ENCODE results near the gene NUDT3.

GRCh38 chr6:34248198-34248726 is 144.2 kb downstream of the NUDT3 start:
- TF ChIP-seq EZH2phosphoT487 (IDR thresholded peaks at IDR 0.05; ENCODE audit: low read depth) (no peak), CTCF (IDR thresholded peaks at IDR 0.05; ENCODE audit: low read depth, low read length) (no peak)

All from OCI-LY3 (cell line).